Uterus (tissue), 2 donors: ENCODE data around the gene RAB11FIP4.

Source experiments
- POLR2A ChIP-seq, 2 donors: fragments of 450-650 bp; IDR thresholded peaks; one replicate each; pipeline ENCODE4 v1.6.1; 2016; ENCODE audit warnings: antibody characterized with exemption in 2 of 2, mild to moderate bottlenecking in 1 of 2, moderate library complexity in 1 of 2
- TF ChIP-seq, protein P1 (sequence below), 4 experiments: fragments of 200-600 bp in 2 of 4; fragments of 450-650 bp in 2 of 4; sonication (generic) in 2 of 4; IDR thresholded peaks; one replicate each; pipeline ENCODE4 v1.5.1; 2016 to 2019; ENCODE audit warnings: antibody characterized with exemption in 4 of 4, mild to moderate bottlenecking in 2 of 4, moderate library complexity in 1 of 4

DNA sequence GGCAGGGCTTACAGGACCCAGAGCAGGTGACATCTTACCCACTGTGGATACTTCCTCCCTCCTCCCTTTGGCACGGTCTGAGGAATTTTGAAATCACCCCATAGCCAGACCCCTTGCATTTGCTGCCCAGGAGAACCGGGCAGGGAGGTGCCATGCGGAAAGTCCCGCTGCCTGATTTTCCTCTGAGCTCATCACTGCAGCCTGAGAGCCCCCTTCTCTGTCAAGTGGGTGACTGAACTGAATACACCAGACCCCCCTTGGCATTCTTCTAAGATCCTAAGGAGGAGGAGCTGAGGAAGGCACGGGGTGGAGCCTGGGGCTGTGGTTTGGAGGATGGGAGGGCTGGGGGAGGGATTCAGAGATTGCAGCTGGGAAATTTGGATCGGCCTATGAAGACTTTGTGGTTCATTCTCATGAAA, 173.4 kb downstream of the RAB11FIP4 start:
- TF ChIP-seq, protein P1, sequence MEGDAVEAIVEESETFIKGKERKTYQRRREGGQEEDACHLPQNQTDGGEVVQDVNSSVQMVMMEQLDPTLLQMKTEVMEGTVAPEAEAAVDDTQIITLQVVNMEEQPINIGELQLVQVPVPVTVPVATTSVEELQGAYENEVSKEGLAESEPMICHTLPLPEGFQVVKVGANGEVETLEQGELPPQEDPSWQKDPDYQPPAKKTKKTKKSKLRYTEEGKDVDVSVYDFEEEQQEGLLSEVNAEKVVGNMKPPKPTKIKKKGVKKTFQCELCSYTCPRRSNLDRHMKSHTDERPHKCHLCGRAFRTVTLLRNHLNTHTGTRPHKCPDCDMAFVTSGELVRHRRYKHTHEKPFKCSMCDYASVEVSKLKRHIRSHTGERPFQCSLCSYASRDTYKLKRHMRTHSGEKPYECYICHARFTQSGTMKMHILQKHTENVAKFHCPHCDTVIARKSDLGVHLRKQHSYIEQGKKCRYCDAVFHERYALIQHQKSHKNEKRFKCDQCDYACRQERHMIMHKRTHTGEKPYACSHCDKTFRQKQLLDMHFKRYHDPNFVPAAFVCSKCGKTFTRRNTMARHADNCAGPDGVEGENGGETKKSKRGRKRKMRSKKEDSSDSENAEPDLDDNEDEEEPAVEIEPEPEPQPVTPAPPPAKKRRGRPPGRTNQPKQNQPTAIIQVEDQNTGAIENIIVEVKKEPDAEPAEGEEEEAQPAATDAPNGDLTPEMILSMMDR (IDR thresholded peaks at IDR 0.05), result no peak
- TF ChIP-seq POLR2A (IDR thresholded peaks at IDR 0.05), result no peak
